C4-2B (cell line): ENCODE results near the gene BSND.

Experiments used
- CTCF ChIP-seq: fragments of 450-650 bp; conservative IDR thresholded peaks from 2 replicates; pipeline ENCODE4 v1.5.1; 2017; ENCODE audit warnings: mild to moderate bottlenecking
- ZFX ChIP-seq: fragments of 450-650 bp; IDR thresholded peaks from 2 replicates; pipeline ENCODE4 v1.6.1; 2017

- TF ChIP-seq CTCF, result no peak
- no peak for TF ChIP-seq ZFX
Measured at GRCh38 chr1:55046871-55047270, 48.1 kb downstream of the BSND start.
